Activated effector memory CD4-positive, alpha-beta T cell treated with Interleukin-2 at 50 U/mL for 16 hours (primary cell): ENCODE data around the gene KCNQ2.
"Not testable (repeated sequence)": the region's sequence is repeated elsewhere in the genome, so short reads cannot be mapped to it uniquely, and the experiment has no call there.

Source experiments
- DNase-seq: peaks from one replicate; pipeline ENCODE4 v3.0.0-alpha.2; 2020

KCNQ2 gene

DNA sequence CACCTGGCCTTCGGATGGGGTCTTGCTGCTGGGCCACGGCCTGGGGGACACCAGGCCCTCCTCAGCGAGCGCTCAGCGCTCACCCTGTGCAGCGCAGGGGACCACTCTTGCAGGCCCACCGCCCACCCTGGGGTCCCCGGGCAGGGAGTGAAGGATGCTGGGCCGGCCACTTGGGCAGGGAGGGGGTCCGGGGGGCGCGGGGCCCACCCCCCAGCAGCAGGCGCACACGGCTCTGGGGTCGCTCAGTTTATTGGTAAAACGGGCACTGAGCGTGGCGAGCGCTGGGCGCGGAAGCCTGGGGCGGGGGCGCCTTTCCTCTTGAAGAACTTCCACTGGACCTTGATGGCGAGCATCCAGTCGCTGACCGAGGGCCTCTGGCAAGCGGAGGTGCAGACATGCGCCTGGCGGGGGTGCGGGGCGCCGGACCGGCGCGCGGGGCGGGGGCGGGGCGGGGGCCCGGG lies 15.4 kb upstream of the KCNQ2 start:
- no peak for DNase-seq

DNA sequence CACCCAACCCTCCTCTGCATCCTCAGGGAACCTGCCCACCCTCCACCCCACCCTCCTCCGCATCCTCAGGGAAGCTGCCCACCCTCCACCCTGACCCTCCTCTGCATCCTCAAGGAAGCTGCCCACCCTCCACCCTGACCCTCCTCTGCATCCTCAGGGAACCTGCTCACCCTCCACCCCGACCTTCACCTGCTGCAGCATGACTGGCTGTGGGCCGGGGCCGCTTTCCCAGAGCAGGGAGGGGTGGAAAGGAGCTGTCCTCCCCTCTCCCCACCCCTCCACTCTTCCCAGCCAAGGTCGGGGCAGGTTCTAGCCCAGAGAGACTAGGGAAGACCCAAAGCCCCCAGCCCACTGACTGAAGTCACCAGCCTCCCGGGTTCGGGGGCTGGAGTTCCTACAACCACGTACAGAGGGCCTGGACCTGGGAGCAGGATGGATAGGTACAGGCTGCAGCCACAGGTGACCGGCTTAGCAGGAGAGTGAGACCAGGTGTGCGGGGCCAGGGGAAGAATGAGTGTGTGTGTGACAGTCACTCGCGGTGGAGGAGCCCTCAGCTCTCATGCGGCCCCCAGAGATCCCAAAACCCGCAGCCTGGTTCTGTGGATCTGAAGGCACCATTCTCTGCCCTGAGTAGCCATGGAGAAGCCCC lies 14.8 kb upstream of the KCNQ2 start:
- no peak for DNase-seq

DNA sequence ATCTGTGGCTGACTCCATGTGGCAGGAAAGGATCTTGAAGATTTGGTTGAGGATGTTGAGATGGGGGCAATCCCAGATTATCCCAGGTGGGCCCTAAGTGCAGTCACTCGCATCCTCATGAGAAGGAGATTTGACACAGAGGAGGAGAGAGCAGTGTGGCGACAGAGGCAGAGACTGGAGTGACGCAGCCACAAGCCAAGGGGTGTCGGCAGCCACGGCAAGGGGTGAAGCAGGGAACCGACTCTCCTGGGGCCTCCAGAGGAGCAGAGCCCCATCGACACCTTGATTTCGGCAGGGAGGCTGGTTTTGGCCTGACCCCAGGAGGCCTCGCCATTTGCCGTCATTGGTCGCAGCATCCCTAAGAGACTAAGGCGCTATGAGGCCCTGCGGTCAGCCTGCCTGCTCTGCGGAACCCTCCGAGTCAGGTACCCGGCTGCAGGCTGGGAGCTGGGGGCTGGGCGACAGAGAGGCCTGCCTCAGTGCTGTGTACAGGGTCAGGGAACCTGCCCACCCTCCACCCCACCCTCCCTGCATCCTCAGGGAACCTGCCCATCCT lies 13.9 kb upstream of the KCNQ2 start:
- DNase-seq = no peak

GRCh38 chr20:63484651-63485403 lies 12.4 kb upstream of the KCNQ2 start:
- no peak for DNase-seq

GRCh38 chr20:63484236-63484635 lies 11.8 kb upstream of the KCNQ2 start:
- DNase-seq = no peak

DNA sequence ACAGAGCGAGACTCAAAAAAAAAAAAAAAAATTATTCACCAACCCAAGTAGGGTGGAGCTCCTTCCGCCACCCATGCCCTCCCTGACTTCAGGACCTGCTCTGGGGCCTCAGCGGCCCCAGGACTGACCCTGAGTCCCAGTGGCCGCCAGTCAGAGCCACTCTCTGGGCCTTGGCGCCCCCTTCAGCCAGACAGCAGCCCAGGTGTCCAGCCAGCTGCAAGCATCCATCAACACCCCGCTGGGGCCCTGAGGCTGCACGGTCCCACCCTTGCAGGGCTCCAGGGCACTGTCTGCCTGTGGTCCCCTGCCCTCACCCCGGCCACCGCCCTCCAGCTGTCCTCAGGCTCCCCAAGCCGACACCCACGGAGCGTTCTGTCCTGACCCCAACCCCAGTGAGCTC lies 11.4 kb upstream of the KCNQ2 start:
- no peak for DNase-seq

DNA sequence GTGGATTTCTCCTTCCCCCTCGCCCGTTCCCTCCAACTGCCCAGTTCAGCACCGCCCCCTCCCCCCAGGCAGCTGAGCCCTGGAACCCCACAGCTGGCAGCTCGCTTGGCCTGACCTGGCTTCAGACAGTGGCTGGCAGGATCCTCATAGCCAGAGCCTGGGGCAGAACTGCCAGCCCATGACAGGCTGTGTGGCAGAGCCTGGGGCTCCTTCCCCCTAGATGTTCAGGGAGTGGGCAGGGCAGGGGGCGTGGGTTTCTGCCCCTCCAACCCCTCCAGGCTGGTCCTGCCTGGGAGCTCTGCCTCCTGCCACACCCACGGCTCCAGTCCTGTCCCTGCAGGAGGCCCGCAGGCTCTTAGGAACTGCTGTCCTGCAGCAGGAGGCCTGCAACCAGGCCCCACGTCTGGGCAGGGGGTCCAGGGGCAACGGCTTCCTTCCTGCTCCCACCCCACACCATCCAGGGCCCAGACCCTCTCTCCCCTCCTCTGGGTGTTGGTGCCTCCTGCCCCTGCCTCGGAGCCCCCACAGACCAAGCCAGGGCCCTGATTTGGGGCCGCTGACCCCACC lies 9.6 kb upstream of the KCNQ2 start:
- DNase-seq = no peak

- no peak for DNase-seq
These were observed 9.0 kb upstream of the KCNQ2 start for GRCh38 chr20:63481503-63481902.

GRCh38 chr20:63479695-63480419 lies 7.4 kb upstream of the KCNQ2 start:
- DNase-seq = not testable (repeated sequence)

GRCh38 chr20:63478346-63479302 lies 6.2 kb upstream of the KCNQ2 start:
- DNase-seq = no peak

- DNase-seq = no peak
These were observed 5.5 kb upstream of the KCNQ2 start for GRCh38 chr20:63477944-63478343.

- DNase-seq = no peak
These were observed 4.7 kb upstream of the KCNQ2 start for GRCh38 chr20:63477061-63477616.

- no peak for DNase-seq
These were observed 2.8 kb upstream of the KCNQ2 start for GRCh38 chr20:63475209-63475608.

DNA sequence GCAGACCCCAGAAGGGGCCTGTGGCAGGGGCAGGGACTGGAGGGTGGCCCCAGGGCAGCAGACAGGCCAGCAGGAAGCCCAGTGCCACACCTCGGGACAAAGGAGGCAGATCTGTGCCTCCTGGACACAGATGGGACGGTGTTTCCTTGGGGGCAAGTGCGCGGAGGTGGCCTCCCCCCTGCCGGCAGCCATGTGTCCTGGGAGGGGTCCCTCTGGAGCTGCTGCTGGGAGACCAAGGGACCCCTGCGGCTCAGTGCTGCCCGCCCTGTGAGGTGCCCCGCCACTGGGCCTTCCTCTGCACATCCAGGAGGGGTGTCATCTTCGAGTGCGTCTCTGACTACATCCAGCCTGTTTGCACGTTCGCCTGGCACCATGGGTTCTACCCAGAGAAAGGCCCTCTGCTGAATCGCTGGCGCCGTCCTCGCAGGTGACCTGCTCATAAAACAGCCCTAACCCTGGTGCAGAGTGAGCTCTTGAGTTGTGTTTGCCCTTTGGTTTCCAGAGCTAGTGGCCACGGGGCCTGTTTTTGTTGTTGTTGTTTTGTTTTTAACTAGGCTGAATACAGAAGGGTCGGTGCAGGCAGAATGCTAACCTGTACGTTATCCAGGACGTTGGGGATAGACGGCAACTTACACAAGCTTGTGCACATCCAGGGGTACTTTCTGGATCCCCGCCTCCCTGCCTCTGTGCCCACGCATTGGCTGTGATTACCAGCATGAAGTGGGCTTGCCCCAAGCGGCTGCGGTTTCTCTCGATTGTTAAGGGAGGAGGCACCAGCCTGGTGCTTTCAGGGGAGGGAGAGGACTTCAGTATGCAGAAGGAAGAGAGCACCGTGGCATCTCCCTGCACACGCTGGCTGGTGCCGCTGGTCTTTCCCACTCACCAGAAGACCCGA lies 1.3 kb upstream of the KCNQ2 start:
- DNase-seq = no peak

GRCh38 chr20:63472862-63473390 lies 471 bp upstream of the KCNQ2 start:
- no peak for DNase-seq

- DNase-seq = no peak
These were observed 806 bp downstream of the KCNQ2 start for GRCh38 chr20:63471717-63471980.

DNA sequence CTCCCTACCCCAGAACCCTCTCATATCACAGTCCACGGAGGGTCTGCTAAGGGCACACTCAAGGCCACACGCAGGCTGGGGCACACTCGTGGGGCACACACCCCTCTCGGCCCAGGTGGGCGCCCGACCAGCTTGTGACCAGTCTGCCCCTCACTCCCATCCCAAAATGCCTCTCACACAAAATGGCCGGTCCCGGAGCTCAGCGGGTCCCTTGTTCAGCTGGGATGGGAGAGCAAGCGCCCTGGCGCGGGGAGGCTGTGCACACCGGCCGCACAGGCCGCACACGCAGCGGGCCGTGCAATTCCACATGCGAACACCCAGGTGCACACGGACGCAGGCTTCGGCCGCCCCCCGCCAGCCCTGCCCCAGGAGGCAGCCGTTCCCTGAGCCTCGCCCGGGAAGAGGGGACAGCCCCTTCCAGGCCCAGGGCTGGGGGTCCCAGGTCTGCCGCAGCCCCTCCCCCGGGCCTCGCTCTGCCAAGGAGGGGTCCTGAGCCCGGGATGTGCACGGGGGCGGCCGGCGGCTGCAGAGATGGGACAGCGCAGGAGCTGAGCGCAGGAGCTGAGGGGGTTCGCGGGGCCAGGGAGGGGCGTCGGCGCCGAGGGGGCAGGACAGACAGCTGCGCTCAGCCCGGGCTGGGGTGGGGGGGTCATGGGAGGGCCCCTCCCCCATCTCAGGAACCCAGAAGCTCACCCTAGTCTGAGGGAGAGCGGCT lies 1.3 kb downstream of the KCNQ2 start:
- no peak for DNase-seq

DNA sequence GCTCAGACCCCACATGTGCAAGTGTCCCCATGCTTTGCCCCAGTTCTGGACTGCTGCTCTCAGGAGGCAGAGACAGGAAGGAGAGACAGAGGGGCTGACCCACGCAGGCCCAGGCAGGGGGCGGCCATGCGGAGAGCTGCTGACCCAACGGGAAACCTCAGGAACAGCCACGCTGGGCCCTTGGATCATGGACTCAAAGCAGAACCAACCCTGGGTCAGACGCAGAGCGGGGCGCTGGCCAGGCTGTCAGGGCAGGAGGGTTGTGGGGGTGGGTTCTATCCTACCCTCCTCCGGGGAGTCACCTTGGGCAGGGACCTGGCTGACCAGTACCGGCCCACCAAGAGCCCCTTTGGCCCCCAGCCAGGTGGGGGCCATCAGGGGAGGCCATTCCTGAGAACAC lies 2.0 kb downstream of the KCNQ2 start:
- DNase-seq = no peak

GRCh38 chr20:63469713-63470101 lies 2.7 kb downstream of the KCNQ2 start:
- no peak for DNase-seq
